ENCODE data around the gene TAPT1.

Gene TAPT1

DNA sequence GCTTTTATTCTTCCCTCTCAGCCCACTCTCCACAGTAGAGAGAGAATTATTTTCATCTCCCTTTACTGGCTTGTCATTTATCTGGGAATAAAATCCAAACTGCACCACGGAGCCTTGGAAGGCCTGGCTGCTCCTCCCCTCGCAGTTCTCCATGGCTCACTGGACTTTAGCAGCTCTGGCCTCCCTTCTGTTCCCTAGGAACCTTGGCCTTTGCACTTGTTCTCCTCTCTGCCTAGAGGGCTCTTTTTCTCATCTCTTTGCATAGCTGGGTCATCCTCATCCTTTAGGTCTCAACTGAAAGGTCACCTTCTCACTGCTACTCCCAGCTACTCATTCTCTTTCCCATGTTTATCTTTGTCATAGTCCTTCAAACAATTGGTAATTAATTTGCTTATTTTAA lies 31.3 kb upstream of the TAPT1 start:
- H3K4me3 ChIP-seq (ENCODE audit: low read depth, low read length), result no peak overlapping the region
- no peak for TF ChIP-seq CTCF (IDR thresholded peaks at IDR 0.05; ENCODE audit: low read depth, low read length)

DNA sequence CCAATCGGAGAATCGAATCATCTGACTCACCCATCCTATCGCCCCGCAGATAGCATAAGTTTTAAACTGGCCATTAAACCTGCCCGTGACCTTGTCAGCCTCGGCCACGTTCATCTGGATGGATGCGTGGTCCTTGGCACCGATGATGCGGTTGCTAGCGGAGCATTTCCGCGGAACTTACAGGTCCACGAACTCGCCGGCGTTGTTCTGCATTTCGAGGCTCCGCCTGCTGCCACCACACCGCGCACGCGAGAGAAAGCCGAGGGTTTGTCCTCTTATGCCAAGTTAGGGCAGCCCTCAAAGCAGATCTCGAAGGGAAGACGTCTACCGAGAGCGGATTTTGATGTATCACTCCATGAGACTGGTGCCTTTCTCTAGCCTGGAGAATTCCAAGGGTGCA lies 30.1 kb upstream of the TAPT1 start:
- H3K4me3 ChIP-seq (ENCODE audit: low read depth, low read length), result no peak overlapping the region
- TF ChIP-seq CTCF (IDR thresholded peaks at IDR 0.05; ENCODE audit: low read depth, low read length), result no peak

DNA sequence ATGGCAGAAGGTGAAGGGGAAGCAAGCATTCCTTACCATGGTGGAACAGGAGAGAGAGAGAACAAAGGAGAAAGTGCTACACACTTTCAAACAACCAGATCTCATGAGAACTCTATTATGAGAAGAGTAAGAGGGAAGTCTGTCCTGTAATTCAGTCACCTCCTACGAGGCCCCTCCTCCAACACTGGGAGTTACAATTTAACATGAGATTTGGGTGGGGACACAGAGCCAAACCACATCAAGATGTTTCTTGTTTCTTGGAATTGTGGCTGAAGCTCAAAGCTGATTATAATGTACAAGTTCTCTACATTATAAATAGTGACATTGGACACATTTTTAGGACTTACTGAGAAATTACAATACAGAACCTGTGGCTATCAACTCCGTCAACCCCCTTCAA lies 29.5 kb upstream of the TAPT1 start:
- no peak overlapping the region for H3K4me3 ChIP-seq (ENCODE audit: low read depth, low read length)
- no peak for TF ChIP-seq CTCF (IDR thresholded peaks at IDR 0.05; ENCODE audit: low read depth, low read length)

- TF ChIP-seq CTCF (IDR thresholded peaks at IDR 0.05; ENCODE audit: low read depth, low read length), result no peak
- H3K4me3 ChIP-seq (ENCODE audit: low read depth, low read length), result no peak overlapping the region
Observed at GRCh38 chr4:16253127-16253960, 27.1 kb upstream of the TAPT1 start.

- TF ChIP-seq CTCF (IDR thresholded peaks at IDR 0.05; ENCODE audit: low read depth, low read length), result no peak
- H3K4me3 ChIP-seq (ENCODE audit: low read depth, low read length), result no peak overlapping the region
Observed at GRCh38 chr4:16250661-16251365, 24.5 kb upstream of the TAPT1 start.

- no peak overlapping the region for H3K4me3 ChIP-seq (ENCODE audit: low read depth, low read length)
- TF ChIP-seq CTCF (IDR thresholded peaks at IDR 0.05; ENCODE audit: low read depth, low read length), result no peak
Observed at GRCh38 chr4:16248605-16249004, 22.3 kb upstream of the TAPT1 start.

GRCh38 chr4:16245241-16245640 lies 19.0 kb upstream of the TAPT1 start:
- H3K4me3 ChIP-seq (ENCODE audit: low read depth, low read length), result no peak overlapping the region
- TF ChIP-seq CTCF (IDR thresholded peaks at IDR 0.05; ENCODE audit: low read depth, low read length), result no peak
